GM21526 (cell line): ENCODE data around the gene ACSF3.
A peak's percentile ranks its signal among the peaks of the same experiment; 100 is the strongest.

Experiments
- ATAC-seq: cut with Tn5 transposase; IDR thresholded peaks from one replicate; pipeline ENCODE4 v1.9.1; 2021; ENCODE audit warnings: moderate library complexity; ENCODE audit not compliant: unreplicated experiment, low FRiP score

ACSF3 gene

GRCh38 chr16:89170346-89171215, 76.9 kb downstream of the ACSF3 start:
- ATAC-seq = no peak

- peak; percentile 58 for ATAC-seq
Observed at GRCh38 chr16:89171216-89172170, 77.8 kb downstream of the ACSF3 start, which contains the start of gene CDH15. TSS of gene CDH15 (plus strand) at chr16:89171748. CDS start at chr16:89171832, 84 bp downstream.

- ATAC-seq = no peak
Observed at GRCh38 chr16:89172171-89172527, 78.5 kb downstream of the ACSF3 start.

DNA sequence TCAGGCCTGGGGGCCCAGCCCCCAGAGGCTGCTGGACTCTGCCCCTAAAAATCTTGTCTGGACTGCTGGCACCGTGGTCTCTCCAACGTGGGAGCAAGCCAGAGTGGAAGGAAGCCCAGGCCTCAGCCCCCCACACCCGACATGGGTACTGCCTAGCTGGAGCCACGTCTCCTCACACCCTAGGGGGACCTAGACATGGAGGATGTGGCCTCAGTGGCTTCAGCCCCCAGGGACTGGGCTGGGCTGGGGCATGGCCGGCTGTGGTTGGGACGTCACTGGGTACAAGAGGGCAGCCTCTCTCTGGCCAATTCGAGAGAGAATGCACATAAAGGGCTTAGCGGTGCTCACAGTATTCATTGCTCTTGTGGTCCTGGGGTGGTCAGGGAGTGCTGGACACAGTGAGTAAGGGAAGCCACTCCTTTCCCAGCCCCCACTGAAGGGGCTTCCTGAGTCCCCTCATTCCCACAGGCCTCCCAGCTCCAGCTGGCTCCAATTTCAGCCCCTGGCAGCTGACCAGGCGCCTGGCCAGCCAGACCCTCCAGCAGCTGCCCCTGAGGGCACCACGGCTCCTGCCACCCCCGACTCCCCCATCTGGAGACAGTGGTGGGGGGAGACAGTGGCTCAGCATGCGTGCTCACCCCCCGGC, 79.0 kb downstream of the ACSF3 start:
- no peak for ATAC-seq

- no peak for ATAC-seq
Observed at GRCh38 chr16:89173174-89173921, 79.7 kb downstream of the ACSF3 start.

DNA sequence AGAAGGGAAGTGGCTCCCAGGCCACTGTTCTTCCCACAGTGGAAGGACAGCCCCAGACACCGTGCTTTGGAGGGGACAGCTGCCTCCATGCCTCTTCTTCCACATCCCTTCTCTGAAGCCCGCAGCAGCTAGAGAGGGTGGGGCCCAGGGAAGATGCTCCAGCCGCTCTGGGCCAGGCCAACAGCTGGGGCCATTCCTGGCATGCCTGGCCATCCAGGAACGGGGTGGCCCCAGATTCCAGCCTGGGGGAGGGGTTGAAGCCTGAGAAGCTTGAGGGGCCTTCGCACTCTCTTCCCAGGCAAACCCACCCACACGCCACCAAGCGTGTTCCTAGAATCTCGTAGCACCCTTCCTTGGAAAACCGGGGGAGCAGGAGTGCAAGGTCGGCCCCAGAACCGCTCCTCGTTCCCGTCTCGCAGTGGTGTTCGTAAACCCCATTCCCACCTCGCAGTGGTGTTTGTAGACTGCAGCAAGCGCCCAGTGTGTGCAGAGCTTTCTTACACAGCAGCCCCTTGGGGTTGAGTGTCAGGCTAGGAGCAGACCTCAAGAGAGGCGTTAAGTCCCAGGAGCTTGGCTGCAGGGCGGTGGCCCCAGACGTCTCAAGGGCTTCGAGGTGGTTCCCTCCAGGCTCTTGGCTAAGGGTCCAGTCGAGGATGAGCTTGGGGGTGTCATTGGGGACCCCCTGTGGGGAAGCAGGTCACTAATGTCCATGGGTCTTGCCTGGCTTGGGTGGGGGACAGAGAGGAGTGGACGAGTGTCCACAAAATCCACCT, 80.6 kb downstream of the ACSF3 start:
- ATAC-seq = no peak

DNA sequence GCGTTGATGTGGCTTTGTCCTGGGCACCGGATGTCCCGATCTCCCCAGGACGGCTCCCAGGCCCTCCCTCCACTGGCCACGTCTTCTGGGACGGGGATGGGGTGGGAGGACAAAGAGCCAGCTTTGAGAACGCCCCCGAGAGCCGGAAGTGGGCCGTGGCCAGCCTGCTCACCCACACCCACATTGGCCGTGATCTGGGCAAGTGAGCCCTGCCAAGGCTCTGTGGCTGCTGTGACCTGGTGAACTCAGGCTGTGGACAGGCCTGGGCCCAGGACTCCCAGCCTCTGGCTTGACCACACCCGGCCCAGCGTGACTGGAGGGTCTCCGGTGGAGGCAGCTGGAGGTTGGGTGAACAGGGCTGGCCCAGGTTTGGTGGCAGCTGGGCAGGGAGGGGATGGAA, 81.2 kb downstream of the ACSF3 start:
- ATAC-seq = no peak

DNA sequence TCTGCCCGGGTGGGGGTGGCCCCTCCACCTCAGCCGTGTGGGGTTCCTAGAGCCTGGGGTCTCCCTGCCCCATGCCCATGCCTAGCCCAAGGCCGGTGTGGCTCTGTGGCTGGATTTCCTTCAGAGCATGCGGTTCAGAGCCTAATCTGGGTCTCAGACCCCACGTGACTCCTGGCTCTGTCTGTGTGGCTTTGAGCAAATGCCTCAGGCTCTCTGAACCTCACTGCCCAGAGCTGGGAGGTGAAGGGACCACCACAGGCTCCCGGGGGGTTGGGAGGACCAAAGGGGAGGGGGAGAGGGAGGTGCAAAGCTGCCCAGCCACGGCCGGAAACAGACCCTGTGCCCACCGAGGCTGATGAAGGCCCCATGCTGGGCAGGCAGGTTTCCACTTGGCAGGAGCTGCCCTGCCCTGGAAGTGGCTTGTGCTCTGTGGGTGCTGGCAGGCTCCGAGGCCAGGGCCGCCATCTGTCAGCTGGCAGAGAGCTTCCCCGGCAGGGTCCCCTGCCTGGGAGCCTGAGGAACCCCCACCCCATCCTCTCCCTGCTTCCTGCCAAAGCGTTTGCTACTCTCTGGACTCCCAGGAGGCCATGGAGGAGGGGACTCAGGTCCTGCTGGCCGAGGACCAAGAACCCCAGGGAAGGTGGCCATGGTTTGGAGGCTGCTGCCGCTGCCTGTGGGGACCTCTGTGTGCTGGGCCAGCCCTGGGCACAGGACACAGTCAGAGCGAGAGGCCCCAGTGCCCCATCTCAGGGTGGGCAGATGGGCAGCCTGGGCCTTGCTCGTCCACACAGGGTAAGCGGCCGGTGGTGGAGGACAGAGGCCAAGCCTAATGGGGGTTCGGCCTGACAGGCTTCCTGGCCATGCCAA, 81.9 kb downstream of the ACSF3 start:
- ATAC-seq = no peak

DNA sequence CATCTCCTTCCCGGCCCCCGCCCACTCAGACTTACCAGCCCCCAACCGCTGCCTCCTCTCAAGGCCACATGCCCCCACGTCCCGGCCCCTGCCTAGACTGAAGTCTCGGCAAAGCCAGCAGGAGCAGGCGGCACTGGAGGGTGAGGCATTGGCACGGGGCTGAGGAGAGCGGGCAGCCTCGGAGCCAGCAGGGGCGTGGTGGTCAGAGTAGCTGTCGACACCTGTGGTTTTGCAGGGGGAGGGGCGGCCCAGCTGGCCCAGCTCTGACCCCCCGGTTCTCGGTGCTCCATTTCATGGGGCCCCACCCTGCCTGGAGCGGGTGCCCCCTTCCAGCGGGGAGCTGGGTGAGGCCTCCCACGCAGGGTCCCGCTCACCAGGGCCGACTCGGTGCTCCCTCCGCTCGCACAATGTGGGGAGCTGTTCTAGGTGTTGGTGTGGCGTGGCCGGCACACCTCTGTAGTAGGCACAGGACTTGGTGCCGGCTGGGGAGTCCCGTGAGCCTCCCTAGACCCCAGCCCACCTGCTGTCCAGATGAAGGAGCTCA, 82.6 kb downstream of the ACSF3 start:
- ATAC-seq = no peak

DNA sequence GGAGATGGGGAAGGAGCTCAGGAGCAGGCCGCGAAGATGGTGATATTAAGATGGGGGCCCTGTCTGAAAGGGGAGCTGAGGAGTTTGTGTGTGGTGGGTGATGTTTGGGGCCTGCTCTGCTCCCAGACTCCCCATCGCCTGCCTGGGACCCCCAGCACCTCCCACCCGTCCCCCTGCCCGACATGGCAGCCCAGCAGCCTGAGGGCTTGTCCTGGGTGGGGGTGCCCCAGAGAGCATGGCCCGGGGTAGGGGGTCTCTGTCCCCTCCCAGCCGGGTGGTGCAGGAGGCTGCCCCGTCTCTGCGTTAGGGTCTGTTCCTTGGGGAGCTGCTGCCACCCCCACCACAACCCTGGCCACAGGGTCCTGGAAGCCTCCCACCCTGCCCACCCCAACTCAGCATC, 83.1 kb downstream of the ACSF3 start:
- ATAC-seq = no peak

- ATAC-seq = no peak
Observed at GRCh38 chr16:89177501-89177900, 83.8 kb downstream of the ACSF3 start.

GRCh38 chr16:89178453-89179147, 84.9 kb downstream of the ACSF3 start:
- no peak for ATAC-seq

DNA sequence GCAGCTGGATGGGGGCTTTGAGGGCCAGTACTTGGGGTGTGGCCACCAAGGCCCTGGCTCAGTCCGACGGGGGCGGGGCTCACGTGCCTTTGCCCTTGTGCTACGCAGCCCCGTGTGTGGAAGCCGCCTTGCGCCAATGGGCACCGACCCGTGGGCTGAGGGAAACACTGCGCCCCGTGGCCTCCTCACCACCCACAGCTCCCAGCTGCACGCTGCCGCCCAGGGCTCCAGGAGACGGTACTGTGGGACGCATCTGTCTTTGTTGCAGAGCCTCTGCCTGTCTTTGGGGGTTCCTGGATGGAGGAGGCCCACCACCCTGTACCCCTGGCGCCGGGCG, 85.5 kb downstream of the ACSF3 start:
- ATAC-seq = no peak

DNA sequence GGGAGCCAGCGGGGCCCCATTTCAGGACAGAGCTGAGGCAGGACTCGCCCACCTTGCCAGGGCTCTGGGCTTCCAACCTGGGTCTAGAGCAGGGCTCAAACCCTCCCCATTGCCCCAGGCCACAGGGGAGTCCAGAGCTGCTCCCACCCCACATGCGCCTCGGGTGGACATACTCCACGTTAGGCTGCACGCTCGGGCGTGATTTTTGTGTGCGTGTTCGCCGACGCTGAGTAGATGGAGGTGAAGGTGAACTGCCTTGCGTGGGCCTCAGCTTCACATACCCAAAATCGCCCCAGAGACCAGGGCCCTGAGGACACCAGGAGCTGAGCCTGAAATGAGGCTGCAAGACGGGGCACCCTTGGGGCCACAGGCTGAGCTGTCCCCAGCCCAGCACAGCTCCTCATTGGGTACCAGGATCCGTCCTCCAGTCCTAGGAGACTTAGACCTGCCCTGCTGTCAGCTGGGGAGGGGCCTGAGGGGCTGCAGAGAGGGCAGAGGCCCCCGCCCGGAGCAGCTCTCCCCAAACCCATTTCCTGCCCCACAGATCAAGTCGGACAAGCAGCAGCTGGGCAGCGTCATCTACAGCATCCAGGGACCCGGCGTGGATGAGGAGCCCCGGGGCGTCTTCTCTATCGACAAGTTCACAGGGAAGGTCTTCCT, 86.1 kb downstream of the ACSF3 start:
- ATAC-seq = no peak

GRCh38 chr16:89183463-89183862, 89.8 kb downstream of the ACSF3 start:
- no peak for ATAC-seq

- ATAC-seq = no peak
Observed at GRCh38 chr16:89183975-89184676, 90.5 kb downstream of the ACSF3 start.

GRCh38 chr16:89184677-89184932, 91.0 kb downstream of the ACSF3 start:
- ATAC-seq = no peak
